ENCODE results near the gene SULT1A2.

- TF ChIP-seq TAF1 (IDR thresholded peaks at IDR 0.05; ENCODE audit: low read depth), result no peak
- TF ChIP-seq USF1 (IDR thresholded peaks at IDR 0.05), result no peak
- no peak for TF ChIP-seq YY1 (IDR thresholded peaks at IDR 0.05; ENCODE audit: low read depth)
- TF ChIP-seq, protein P1, sequence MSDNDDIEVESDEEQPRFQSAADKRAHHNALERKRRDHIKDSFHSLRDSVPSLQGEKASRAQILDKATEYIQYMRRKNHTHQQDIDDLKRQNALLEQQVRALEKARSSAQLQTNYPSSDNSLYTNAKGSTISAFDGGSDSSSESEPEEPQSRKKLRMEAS (IDR thresholded peaks at IDR 0.05), result no peak
- TF ChIP-seq NFIC (IDR thresholded peaks at IDR 0.05), result no peak
- TF ChIP-seq EP300 (IDR thresholded peaks at IDR 0.05; ENCODE audit: borderline replicate concordance), result no peak
- no peak for TF ChIP-seq CEBPB (IDR thresholded peaks at IDR 0.05)
- TF ChIP-seq TEAD4 (IDR thresholded peaks at IDR 0.05), result no peak
- TF ChIP-seq, protein P2, sequence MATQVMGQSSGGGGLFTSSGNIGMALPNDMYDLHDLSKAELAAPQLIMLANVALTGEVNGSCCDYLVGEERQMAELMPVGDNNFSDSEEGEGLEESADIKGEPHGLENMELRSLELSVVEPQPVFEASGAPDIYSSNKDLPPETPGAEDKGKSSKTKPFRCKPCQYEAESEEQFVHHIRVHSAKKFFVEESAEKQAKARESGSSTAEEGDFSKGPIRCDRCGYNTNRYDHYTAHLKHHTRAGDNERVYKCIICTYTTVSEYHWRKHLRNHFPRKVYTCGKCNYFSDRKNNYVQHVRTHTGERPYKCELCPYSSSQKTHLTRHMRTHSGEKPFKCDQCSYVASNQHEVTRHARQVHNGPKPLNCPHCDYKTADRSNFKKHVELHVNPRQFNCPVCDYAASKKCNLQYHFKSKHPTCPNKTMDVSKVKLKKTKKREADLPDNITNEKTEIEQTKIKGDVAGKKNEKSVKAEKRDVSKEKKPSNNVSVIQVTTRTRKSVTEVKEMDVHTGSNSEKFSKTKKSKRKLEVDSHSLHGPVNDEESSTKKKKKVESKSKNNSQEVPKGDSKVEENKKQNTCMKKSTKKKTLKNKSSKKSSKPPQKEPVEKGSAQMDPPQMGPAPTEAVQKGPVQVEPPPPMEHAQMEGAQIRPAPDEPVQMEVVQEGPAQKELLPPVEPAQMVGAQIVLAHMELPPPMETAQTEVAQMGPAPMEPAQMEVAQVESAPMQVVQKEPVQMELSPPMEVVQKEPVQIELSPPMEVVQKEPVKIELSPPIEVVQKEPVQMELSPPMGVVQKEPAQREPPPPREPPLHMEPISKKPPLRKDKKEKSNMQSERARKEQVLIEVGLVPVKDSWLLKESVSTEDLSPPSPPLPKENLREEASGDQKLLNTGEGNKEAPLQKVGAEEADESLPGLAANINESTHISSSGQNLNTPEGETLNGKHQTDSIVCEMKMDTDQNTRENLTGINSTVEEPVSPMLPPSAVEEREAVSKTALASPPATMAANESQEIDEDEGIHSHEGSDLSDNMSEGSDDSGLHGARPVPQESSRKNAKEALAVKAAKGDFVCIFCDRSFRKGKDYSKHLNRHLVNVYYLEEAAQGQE (IDR thresholded peaks at IDR 0.05; ENCODE audit: low read depth), result no peak
- TF ChIP-seq ZBTB7A (IDR thresholded peaks at IDR 0.05; ENCODE audit: low read depth), result no peak
- no peak for TF ChIP-seq CREB1 (IDR thresholded peaks at IDR 0.05; ENCODE audit: low read depth)
Observed at GRCh38 chr16:28592511-28592910, 4.3 kb downstream of the SULT1A2 start.

All from Ishikawa (cell line).